ENCODE data around the gene ALKBH4.
A peak's percentile ranks its signal among the peaks of the same experiment; 100 is the strongest.
"Not testable (repeated sequence)": the region's sequence is repeated elsewhere in the genome, so short reads cannot be mapped to it uniquely, and the experiment has no call there.

ALKBH4 gene

GRCh38 chr7:102478314-102479208 is 13.9 kb upstream of the ALKBH4 start, which contains the start of gene POLR2J:
Gene POLR2J, minus strand, starts transcription at chr7:102478922. Its CDS starts 62 bp downstream, at chr7:102478860.
- DNase-seq (ENCODE audit: low spot score): not testable (repeated sequence)

DNA sequence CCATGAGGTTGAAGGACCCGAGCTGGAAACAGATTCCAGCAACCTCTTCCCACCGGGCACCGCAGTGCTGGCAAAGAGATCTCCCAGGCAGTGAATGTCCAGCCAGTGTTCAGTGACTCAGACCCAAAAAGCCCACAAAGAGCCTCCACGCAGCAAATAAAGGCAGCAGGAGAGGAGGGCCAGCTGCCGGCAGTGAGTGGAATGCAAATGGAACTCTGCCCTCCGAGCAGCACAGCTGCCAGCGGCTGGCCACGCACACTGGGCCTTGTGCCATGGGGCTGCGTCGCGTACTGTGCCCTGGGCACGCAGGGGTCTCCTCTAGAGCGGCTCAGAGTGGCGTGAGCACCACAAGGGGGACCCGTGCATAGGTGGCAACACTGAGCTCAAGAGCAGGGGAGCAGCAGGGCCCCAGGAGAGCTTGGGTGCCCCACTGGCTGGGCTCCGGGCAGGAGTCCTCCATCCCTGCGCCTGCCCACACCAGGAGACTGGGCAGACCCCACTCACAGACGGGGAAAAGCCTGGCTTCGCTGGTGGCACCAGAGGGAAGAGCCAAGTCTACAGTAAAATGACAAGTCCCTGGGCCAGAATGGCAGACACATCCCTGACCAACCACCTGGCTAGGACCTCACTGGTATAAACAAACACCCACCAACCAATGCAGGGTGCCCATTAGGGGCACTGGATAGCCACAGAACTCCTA is 10.2 kb upstream of the ALKBH4 start:
- not testable (repeated sequence) for DNase-seq (ENCODE audit: low spot score)

GRCh38 chr7:102474116-102474515 is 9.5 kb upstream of the ALKBH4 start:
- DNase-seq (ENCODE audit: low spot score): not testable (repeated sequence)

GRCh38 chr7:102473271-102473991 is 8.8 kb upstream of the ALKBH4 start:
- no peak for DNase-seq (ENCODE audit: low spot score)

GRCh38 chr7:102472126-102473041 is 7.7 kb upstream of the ALKBH4 start:
- DNase-seq (ENCODE audit: low spot score): no peak

DNA sequence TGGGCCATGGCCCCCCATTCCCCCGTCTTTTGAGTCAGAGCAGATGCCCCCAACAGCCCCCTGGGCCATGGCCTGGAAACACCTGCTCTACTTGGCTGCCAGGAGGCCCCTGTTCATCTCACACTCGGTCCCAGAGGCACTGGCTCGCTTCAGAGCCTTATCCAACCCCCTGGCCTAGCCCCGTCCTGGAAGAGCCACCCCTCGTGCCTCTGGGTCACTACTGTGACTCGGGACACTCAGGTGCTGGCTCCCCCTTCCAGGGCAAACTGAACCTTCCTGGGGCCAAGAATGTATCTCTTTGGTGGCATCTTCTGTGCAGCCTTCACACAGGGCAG is 7.1 kb upstream of the ALKBH4 start:
- no peak for DNase-seq (ENCODE audit: low spot score)

- no peak for DNase-seq (ENCODE audit: low spot score)
Observed at GRCh38 chr7:102469972-102470825, 5.5 kb upstream of the ALKBH4 start.

DNA sequence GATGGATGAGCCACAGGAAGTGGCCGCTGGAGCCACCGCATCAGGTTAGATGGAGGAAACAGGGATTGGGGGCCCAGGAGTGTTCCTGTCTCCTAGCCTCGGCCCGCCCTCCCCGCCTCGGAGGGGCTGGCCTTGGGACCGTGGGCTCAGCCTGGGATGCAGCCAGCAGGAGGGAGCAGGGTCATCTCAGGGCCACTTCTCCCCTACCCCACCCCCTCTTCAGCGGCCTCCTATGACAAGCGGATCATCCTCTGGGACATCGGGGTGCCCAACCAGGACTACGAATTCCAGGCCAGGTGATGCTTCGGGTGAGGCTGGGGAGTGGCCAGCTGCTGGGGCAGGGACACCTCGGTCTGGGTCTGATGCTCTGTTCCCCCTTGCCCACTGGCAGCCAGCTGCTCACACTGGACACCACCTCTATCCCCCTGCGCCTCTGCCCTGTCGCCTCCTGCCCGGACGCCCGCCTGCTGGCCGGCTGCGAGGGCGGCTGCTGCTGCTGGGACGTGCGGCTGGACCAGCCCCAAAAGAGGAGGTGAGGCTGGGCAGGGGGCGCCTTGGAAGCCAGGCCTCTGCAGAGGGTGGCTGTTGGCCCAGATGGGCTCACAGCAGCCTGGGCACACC is 4.8 kb upstream of the ALKBH4 start:
- no peak for DNase-seq (ENCODE audit: low spot score)

- no peak for DNase-seq (ENCODE audit: low spot score)
Observed at GRCh38 chr7:102468478-102469350, 4.1 kb upstream of the ALKBH4 start.

GRCh38 chr7:102467581-102468477 is 3.2 kb upstream of the ALKBH4 start:
- DNase-seq (ENCODE audit: low spot score): no peak

GRCh38 chr7:102466097-102466496 is 1.4 kb upstream of the ALKBH4 start:
- no peak for DNase-seq (ENCODE audit: low spot score)

GRCh38 chr7:102463841-102464576 is 654 bp downstream of the ALKBH4 start:
- DNase-seq (ENCODE audit: low spot score): peak; percentile 46

DNA sequence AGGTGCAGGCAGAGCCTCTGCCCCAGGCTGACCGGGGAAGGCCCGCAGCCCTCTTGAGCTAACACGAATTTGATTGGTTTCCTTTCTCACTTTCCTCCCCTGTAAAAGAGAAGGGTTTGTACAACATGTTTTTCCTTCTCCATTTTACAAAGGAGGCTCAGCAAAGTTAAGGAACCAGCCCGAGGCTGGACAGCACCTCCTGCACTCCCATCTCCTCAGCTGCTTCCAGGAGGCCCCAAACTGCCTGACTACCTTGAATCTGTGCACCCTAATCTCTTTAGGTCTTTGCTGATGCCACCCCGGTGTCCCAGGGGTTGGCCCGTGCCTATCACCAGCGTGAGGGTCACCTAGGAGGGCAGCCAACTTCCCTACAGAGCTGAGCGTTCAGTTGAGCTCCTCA is 4.2 kb downstream of the ALKBH4 start:
- no peak for DNase-seq (ENCODE audit: low spot score)

GRCh38 chr7:102459221-102459844 is 5.3 kb downstream of the ALKBH4 start:
- no peak for DNase-seq (ENCODE audit: low spot score)

DNA sequence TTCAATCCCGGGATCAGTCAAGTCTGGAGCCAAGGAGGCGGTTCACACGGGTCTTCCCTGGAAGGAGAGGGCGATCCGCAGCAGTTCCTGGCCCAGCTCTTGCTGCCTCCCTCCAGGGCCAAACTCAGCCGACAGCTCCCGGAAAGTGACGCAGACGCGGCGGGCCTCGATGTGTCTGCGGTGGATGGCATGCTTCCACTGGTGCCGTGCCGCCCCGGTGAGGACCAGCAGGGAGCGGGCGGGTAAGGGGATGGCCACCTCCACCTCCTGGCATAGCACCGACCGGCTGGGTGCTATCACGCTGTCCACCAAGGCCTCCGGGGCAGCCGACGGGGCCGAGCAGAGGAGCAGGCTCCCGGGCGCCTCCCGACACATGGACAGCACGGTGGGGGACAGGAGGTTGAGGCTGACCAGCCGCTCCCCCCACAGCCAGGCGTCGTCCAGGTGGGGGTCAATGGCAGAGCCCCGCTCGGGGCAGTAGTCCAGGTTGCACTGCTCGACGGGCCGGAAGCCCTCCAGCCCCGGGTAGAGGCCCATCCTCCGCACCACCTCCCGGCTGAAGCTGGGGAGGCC is 7.2 kb downstream of the ALKBH4 start:
- DNase-seq (ENCODE audit: low spot score): no peak

DNA sequence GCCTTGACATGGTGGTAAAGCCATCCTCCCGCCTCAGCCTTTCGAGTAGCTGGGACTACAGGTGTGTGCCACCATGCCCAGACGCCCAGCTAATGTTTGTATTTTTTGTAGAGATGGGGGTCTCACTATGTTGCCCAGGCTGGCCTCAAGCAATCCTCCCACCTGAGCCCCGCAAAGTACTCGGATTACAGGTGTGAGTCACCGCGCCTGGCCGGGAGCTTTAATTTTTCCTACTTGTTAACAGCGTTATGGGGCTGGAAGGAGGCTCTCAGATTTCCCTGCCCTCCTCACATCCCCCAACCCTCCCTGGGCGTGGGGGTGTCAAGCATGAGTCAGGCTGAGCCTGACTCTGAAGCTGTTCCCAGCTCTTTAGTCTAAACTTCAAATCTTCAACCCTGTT is 8.3 kb downstream of the ALKBH4 start:
- DNase-seq (ENCODE audit: low spot score): no peak

GRCh38 chr7:102455596-102455995 is 9.1 kb downstream of the ALKBH4 start:
- DNase-seq (ENCODE audit: low spot score): no peak

All from AG20443 (cell line).